GM19452 (cell line): ENCODE results near the gene KCTD15.

Source experiments
- ATAC-seq: cut with Tn5 transposase; IDR thresholded peaks from one replicate; pipeline ENCODE4 v1.9.1; 2021; ENCODE audit not compliant: unreplicated experiment

The KCTD15 gene

GRCh38 chr19:33845498-33845897 is 48.8 kb downstream of the KCTD15 start:
- ATAC-seq, result no peak

DNA sequence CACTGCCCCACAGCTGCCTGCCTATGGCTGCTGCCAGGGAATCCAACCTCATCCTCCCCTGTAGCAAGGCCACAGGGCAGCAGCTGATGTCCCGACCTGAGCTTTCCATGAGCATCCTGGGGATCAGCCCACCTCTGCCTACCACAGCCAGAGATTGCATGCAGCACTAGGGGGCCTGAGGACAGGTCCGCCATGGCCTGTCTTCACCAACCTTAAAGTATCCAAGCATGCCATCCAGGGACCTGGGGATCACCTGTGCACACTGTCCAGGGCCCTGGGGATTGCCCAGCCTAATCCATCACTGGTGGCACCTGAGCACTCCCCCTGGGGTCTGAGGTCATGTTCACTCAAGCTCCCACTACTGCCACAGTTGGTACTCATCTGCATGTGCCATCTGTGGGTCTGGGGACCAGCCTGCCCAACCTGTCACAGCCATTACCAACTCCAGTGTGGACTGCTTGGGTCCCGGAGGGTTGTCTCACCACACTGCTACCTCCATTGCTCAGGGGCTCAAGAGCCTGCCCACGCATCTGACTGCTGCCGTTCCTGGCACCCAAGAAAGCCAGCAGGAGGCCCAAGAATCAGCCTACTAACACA is 53.0 kb downstream of the KCTD15 start:
- no peak for ATAC-seq

GRCh38 chr19:33859016-33859415 is 62.3 kb downstream of the KCTD15 start:
- no peak for ATAC-seq

DNA sequence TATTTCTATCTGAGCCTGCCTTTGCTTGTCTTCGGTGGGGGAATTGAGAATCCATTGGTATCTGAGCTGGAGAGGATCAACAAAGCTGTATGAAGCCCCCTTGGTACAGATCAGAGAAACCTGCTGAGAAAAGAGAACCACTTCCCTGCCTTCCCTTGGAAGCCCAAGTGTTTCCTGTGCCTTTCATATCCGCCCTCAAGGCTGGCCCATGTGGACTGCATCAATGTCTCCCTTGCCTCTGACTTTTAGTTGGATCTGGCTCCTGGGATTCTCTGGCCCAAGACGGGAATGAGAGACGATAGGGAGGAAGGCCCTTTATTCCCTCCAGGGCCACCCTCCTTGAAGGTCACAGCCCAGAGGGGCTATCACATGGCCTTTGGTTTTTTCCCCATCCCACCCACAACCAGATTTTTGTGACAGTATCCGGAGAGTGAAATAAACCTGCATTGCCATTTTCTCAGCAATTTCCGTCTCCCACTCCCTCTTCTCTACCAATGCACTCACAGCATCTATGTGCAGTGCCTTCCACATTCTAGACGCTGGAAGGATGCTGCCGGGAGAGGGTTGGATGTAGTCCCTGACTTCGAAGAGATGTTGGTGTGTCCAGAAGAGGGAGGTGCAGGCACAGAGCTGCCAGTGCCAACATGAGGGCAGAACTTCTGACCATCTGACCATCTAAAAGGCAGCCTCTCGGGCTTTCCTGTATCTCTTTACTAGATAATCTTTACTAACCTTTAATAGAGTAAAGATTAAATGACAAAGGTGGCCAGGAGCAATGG is 63.8 kb downstream of the KCTD15 start:
- no peak for ATAC-seq

GRCh38 chr19:33861950-33862349 is 65.3 kb downstream of the KCTD15 start:
- no peak for ATAC-seq

GRCh38 chr19:33862981-33863380 is 66.3 kb downstream of the KCTD15 start:
- no peak for ATAC-seq

- ATAC-seq, result no peak
These were observed 66.8 kb downstream of the KCTD15 start for GRCh38 chr19:33863436-33863835.

DNA sequence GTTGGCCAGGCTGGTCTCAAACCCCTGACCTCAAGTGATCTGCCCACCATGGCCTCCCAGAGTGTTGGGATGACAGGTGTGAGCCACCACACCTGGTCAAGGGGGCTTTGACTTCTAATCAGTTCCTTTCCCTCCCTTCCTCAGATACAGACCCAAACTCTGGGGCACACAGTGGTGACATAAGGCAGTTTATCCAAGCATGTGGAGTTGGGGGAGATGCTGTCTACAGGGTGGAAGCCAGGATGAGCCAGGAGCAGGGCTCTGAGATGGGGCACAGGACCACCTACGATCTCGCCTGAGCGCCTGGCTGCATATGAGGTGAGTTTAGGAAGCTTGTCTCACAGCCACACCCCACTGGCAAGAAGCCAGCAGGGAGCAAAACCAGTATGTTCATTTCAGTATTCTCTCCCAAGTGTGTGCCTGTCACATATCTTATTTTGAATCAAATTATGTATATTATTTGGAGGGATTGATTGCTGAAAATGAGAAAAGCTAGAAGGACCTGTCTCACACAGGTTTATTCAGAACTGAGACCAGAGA is 67.7 kb downstream of the KCTD15 start:
- ATAC-seq, result no peak

DNA sequence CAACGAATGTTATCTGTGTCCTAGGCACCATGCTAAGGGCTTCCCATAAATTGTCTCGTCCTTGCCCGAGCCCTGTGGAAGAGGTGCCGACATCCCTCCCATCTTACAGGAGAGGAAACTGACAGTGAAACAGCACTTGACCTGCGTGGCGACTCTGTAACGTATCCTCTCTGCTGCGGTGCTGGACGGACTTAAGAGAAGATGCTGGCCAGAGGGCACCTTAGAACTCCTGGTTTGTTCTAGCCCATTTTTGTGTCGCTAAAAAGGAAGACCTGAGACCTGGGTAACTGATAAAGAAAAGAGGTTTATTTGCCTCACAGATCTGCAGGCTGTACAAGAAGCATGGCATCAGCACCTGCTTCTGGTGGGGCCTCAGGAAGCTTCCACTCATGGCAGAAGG is 68.6 kb downstream of the KCTD15 start:
- ATAC-seq, result no peak
